Activated CD8-positive, alpha-beta memory T cell treated with anti-CD3 and anti-CD28 coated beads for 36 hours (primary cell): ENCODE measurements around the gene NXPE3. TPM values are rescaled to one million over a fixed set of nuclear protein-coding genes. Genes with fewer than 3 reads are reported as not detected.

Experiments used
- CTCF ChIA-PET: fragments of 350-600 bp; sonication (Branson Sonifier 250); formaldehyde crosslinking; loops from one replicate; lab custom pipeline; 2021; ENCODE audit warnings: antibody characterized with exemption; lab: Charles Lee
- POLR2A ChIA-PET: fragments of 350-600 bp; sonication (Branson Sonifier 250); formaldehyde crosslinking; loops from one replicate; lab custom pipeline; 2021; ENCODE audit warnings: antibody characterized with exemption; lab: Charles Lee
- total RNA-seq, 2 experiments: library from RNA; stranded (reverse); gene quantifications; one replicate each; pipeline ENCODE4 v1.2.3, GENCODE V29; 2021

NXPE3 gene
- total RNA-seq, 2 experiments from 2014 or later = 16.3 to 16.8 TPM

DNA sequence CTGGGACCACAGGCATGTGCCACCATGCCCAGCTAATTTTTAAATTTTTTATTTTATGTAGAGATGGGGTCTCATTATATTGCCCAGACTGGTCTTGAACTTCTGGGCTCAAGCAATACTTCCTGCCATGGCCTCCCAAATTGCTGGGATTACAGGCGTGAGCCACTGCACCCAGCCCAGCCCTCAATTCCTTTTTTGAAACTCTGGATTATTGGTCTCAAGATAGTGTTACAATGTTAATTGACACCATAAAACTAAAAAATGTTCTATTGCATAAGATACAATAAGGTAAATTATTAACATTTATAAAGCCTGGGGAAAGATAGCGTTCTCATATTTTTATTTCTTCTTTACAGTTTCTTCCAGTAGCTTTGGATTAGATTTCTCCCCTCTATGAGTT lies 66.4 kb downstream of the NXPE3 start:
- ChIA-PET CTCF (interaction anchor here (1.0 kb wide), 1 partner anchor 18 kb away, joined by 4 read pairs; no protein-coding TSS in a partner anchor), POLR2A (no interaction called here)

DNA sequence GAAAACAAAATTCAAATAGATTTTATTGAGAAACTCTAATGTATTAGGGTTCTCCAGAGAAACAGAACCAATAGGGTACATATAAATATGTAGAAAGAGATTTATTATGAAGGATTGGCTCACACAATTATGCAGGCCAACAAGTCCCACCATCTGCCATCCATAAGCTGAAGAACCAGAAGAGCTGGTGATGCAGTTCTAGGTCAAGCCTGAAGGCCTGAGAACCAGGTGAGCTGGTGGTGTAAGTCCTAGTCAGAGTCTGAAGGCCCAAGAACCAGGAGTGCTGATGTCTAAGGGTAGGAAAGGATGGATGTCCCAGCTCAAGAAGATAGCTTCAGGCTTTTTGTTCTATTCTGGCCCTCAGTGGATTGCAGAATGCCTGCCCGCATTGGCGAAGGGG lies 67.7 kb downstream of the NXPE3 start:
- ChIA-PET CTCF (interaction anchor here (0.9 kb wide), 1 partner anchor 379 kb away, joined by 3 read pairs; no protein-coding TSS in a partner anchor), POLR2A (no interaction called here)

DNA sequence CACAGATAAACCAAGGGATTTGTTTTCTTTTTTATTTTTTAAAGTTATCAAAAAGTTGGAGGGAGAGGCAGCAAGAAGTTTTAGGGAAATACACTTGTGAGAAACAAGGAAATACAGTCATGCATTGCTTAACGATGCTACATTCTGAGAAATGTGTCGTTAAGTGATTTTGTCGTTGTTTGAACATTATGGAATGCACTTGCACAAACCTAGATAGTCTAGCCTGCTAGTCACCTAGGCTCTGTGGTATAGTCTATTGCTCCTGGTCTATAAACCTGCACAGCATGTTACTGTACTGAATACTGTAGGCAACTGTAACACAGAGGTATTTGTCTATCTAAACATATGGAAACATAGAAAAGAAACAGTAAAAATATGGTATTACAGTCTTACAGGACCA lies 68.3 kb downstream of the NXPE3 start:
- POLR2A ChIA-PET = interaction anchor here (0.9 kb wide), 1 partner anchor 18 kb away, joined by 3 read pairs; no protein-coding TSS in a partner anchor
- CTCF ChIA-PET = interaction anchor here (0.9 to 1.0 kb wide), 2 partner anchors 45 to 378 kb away, joined by 3 read pairs; no protein-coding TSS in a partner anchor

DNA sequence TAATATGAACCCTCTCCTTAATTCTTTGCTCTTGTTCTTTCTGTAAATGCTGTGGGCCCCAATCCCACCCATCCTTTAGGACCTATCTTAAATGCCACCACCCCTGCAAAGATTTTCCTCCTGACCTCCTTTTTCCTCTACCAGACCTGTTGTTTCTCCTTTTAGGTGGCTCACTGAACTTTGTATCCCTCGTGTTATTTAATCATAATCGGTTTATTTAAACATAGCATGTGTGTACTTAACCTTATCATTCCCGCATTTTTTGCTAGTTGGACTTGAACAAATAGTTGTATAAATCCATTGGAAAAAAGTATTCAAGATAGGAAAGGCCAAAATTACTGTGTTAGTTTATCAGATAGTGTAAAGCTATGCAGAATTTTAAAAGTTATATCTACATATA lies 69.3 kb downstream of the NXPE3 start:
- ChIA-PET POLR2A (interaction anchor here (0.9 to 2.3 kb wide), 5 partner anchors 13 to 244 kb away, joined by 3 to 113 read pairs (median 6); no protein-coding TSS in a partner anchor), CTCF (interaction anchor here (2.3 kb wide), 1 partner anchor 15 kb away, joined by 6 read pairs; no protein-coding TSS in a partner anchor)

DNA sequence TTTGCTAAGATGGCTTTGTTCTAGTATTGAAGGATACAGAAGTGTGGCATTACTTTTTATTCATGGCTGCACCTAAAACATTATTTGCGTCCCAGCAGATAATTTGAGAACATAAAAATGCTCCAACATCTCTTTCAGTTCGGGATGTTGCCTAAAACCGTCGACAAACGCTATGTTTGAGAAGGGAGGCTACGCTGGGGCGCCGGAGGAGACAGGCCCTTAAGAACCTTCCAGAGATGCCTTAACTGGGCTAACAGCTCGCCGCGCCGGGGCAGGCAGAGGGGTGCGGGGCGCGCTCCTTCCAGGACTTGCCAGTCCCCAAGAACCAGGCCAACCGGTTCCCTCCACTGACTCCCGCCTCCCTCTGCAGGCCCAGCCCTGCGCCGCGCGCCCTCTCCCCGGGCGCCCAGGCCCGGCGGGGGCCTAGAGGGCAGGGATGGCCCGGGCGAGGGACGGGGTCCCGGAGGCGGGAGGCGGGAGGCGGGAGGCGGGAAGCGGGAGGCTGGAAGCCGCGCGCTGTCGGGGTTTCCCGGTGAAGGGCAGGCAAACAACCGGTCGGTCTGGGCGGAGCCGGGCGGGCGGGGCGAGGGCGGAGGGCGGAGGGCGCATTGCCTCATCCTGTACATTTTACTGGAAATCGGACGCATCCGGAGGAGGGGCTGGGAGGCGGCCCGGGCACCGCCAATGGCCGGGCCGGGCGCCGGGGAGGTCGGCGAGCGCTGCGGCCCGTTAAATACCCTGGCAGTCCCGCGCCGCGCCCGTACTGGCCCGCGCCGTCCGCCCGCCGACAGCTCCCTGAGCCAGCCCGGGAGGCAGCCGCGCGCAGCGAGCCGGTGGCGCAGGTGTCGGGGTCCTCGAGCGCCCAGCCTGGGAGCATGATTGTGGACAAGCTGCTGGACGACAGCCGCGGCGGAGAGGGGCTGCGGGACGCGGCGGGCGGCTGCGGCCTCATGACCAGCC lies 70.0 kb downstream of the NXPE3 start, which contains the start of gene NFKBIZ:
Gene NFKBIZ (plus strand): TSS at position 761 of the 960 bp plus-strand sequence. CDS start 115 bp downstream, at position 876.
- CTCF ChIA-PET = interaction anchor here (1.2 to 2.3 kb wide), 4 partner anchors 16 to 237 kb away, joined by 4 to 11 read pairs (median 8); no protein-coding TSS in a partner anchor
- POLR2A ChIA-PET = interaction anchor here (0.6 to 2.3 kb wide), 21 partner anchors 12 to 616 kb away, joined by 3 to 113 read pairs (median 4); partner anchors contain the start of genes CEP97, NXPE3 and RPL24

DNA sequence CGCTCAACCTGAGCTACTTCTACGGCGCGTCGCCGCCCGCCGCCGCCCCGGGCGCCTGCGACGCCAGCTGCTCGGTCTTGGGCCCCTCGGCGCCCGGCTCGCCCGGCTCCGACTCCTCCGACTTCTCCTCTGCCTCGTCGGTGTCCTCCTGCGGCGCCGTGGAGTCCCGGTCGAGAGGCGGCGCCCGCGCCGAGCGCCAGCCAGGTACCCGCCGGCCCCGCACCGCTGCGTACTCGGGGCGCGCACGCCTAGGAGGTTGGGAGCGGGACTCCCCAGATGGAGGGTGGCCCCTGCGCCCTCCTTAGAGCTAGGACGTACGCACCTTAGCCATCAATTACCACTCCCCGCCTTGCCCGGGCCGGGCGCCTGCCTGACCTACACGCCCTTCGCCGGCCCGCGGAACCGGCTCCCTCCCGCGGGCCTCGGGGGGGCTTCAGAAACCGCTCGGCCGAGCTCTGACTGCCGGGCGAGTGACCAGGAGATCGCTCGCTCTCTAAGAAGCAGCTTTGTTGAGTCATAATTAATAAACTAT lies 70.8 kb downstream of the NXPE3 start:
- ChIA-PET POLR2A (interaction anchor here (0.6 to 2.3 kb wide), 20 partner anchors 12 to 615 kb away, joined by 3 to 113 read pairs (median 4); partner anchors contain the start of genes CEP97, NXPE3 and RPL24), CTCF (interaction anchor here (1.2 to 2.3 kb wide), 4 partner anchors 17 to 236 kb away, joined by 4 to 11 read pairs (median 8); no protein-coding TSS in a partner anchor)

DNA sequence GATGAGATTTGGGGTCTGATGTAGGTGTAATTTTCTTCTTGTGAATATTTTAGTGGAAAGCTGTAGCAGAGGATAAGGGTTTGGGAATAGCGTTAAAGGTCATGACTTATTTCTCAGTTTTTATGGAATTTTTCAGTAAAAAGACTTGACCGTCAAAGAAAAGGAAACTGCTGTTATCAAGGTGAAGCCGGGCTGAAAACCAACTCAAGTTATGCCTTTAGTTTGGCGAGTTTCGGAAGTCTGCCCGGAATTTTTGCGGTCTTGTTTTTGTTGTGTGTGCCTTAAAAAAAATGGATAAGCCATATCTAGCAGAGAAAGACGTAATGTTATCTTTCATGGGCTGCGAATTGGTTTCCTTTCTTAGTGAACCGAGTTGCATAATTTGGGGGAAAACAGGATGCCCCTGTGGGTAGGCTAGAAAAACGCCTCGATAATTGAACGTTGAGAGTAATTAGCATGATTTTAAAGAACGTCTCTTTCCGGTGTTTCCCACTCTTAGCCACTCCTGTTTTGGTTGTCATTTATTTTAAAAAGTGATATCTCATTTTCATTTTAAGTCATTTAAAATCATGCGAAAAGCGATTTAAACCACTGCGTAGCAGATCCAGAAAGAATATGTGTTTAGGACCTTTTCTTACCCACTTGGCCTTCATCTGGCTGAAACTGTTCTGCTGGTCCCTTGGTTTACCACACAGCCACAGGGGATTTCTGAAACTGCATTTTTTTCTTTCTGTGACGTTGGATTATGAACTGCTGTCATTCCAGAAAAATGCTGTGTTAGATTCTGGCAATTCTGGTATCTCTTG lies 71.4 kb downstream of the NXPE3 start:
- CTCF ChIA-PET = interaction anchor here (1.7 to 2.3 kb wide), 3 partner anchors 17 to 23 kb away, joined by 6 to 11 read pairs (median 9); no protein-coding TSS in a partner anchor
- POLR2A ChIA-PET = interaction anchor here (0.8 to 2.3 kb wide), 12 partner anchors 11 to 312 kb away, joined by 4 to 113 read pairs (median 6); partner anchors contain the start of genes CEP97 and RPL24

DNA sequence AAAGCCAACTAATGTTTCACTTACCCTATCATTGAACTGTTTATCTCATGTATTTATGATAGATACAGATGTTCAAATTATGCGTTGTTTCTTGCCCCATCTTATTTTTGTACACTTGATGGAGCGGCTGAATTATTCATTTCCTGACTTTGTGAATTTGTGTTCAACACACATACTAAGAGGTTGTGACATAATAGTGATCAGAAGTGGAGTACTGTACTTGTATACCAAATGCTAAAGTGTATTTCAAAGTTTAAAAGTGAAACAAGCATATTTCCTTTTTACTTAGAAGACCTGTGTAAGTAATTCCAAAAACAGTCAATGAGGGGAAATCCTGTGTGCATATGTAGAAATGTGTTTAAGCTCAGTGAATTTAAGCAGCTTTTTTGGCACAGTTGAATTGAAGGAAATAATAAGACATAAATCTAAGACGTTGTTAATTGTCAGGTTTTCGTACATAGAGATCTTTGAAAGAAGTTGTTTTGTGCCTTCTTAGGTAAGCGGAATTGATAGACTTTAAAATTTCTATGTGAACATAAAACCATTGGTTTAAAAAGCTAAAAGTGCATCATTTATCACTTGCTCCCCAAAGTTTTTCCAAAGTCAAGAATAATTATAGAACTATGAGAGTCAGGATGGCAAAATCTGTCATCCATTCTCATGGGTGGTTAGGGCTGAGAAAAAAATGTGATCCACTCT lies 72.2 kb downstream of the NXPE3 start:
- ChIA-PET CTCF (interaction anchor here (0.8 to 1.6 kb wide), 3 partner anchors 23 to 76 kb away, joined by 3 to 5 read pairs (median 3); no protein-coding TSS in a partner anchor), POLR2A (interaction anchor here (0.7 to 2.1 kb wide), 5 partner anchors 22 to 241 kb away, joined by 3 to 14 read pairs (median 4); no protein-coding TSS in a partner anchor)

DNA sequence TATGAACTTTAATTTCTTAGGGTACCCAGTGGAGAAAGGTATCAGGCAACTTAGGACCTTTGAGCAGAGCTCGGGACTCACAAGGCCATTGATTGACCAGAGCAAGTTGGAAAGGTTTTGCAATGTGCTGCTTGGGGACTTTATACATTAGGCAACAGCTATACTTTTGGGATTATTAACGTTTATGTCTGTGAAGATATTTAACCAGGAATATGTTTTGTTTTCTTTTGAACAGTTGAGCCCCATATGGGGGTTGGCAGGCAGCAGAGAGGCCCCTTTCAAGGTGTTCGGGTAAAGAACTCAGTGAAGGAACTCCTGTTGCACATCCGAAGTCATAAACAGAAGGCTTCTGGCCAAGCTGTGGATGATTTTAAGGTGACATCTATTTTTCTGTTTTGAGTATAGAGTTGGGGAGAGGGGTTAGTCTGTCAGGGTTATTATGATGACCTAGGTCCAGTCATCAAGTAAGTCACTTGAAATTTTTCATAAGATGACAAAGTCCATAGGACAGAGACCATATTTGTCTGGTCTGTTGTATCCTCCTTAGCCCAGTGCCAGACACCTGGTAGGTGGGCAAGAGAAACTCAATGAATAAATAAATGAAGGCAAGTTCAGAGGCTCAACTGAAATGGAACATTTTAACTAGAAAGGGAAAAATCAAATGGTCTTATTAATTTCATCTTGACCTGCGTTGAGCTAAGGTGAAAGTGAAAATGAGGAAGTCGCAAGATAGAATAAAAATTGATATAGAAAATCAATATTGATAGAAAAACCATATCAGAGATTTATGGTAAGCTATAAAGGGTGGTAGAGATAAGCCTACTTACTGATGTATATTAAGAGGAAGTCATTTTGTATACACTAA lies 73.1 kb downstream of the NXPE3 start:
- ChIA-PET CTCF (interaction anchor here (0.8 to 1.6 kb wide), 3 partner anchors 24 to 77 kb away, joined by 3 to 5 read pairs (median 3); no protein-coding TSS in a partner anchor), POLR2A (interaction anchor here (0.7 to 2.1 kb wide), 6 partner anchors 23 to 240 kb away, joined by 3 to 14 read pairs (median 4); no protein-coding TSS in a partner anchor)

DNA sequence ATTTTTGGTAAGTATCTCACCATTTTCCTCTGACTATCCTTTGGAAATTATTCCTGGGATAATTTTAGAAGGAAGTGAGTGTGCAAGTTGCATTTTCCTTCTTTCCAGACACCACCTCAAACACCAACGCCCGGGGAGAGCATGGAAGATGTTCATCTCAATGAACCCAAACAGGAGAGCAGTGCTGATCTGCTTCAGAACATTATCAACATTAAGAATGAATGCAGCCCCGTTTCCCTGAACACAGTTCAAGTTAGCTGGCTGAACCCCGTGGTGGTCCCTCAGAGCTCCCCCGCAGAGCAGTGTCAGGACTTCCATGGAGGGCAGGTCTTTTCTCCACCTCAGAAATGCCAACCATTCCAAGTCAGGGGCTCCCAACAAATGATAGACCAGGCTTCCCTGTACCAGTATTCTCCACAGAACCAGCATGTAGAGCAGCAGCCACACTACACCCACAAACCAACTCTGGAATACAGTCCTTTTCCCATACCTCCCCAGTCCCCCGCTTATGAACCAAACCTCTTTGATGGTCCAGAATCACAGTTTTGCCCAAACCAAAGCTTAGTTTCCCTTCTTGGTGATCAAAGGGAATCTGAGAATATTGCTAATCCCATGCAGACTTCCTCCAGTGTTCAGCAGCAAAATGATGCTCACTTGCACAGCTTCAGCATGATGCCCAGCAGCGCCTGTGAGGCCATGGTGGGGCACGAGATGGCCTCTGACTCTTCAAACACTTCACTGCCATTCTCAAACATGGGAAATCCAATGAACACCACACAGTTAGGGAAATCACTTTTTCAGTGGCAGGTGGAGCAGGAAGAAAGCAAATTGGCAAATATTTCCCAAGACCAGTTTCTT lies 74.2 kb downstream of the NXPE3 start:
- ChIA-PET POLR2A (interaction anchor here (1.0 to 2.1 kb wide), 2 partner anchors 26 to 232 kb away, joined by 3 to 14 read pairs; no protein-coding TSS in a partner anchor), CTCF (interaction anchor here (1.0 kb wide), 1 partner anchor 50 kb away, joined by 3 read pairs; no protein-coding TSS in a partner anchor)

DNA sequence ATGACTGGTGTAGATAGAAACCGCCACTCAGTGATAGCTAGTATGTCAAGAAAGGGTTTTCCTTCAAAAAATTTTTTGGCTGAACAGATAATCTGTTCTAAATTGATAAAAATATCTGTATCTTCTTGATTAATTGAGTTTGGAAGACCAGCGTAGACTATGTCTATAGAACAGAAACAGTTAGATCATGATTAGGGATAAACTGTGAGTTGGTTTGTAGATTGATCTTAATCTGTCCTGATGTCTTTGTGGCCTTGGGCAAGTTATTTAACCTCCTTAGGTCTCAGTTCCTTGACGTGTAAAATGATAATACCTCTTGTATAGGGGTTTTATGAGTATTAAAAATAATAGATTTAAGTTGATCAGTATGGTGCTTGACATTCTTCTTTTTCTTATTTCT lies 75.0 kb downstream of the NXPE3 start:
- CTCF ChIA-PET = interaction anchor here (1.0 kb wide), 1 partner anchor 51 kb away, joined by 3 read pairs; no protein-coding TSS in a partner anchor
- POLR2A ChIA-PET = no interaction called here

DNA sequence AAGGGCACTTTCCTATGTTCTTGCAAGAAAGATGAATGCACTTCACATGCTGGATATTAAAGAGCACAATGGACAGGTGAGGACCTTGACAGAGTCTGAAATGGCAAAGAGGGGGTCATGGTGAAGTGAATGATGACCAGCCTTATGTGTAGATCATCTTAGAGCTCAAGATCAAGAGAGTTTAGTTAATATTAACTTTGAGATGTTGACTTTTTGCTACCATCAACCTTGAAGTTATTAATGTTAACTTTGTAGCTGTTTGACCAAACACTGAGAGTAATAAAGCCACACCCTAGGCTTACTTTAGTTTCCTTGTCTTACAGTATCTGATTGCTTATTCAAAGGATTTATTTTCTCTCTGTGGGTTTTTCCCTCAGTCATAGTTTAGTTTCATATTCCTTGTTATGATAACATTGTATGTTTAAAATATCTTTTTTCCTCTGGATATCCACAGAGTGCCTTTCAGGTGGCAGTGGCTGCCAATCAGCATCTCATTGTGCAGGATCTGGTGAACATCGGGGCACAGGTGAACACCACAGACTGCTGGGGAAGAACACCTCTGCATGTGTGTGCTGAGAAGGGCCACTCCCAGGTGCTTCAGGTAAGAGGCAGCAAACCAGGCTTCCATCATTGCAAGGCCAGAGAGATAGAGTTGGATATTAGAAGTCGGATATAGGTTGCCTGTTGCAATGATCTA lies 75.7 kb downstream of the NXPE3 start:
- POLR2A ChIA-PET = no interaction called here
- CTCF ChIA-PET = no interaction called here

DNA sequence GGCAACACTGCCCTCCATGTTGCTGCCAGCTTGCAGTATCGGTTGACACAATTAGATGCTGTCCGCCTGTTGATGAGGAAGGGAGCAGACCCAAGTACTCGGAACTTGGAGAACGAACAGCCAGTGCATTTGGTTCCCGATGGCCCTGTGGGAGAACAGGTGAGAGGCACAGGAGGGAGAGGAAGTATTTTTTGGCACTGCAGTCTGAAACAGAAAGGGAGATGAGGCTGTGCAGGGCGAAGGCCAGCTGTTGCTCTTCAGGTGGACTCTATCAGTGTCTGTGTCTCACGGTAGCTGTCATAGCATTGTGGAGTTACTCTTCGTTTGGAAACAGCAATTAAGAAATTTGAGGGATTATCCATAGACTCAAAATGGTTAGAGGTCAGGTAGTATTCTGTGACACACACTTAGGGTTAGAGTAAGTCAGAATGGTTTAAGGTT lies 78.3 kb downstream of the NXPE3 start:
- POLR2A ChIA-PET = interaction anchor here (1.2 kb wide), 1 partner anchor 43 kb away, joined by 3 read pairs; no protein-coding TSS in a partner anchor
- CTCF ChIA-PET = no interaction called here

DNA sequence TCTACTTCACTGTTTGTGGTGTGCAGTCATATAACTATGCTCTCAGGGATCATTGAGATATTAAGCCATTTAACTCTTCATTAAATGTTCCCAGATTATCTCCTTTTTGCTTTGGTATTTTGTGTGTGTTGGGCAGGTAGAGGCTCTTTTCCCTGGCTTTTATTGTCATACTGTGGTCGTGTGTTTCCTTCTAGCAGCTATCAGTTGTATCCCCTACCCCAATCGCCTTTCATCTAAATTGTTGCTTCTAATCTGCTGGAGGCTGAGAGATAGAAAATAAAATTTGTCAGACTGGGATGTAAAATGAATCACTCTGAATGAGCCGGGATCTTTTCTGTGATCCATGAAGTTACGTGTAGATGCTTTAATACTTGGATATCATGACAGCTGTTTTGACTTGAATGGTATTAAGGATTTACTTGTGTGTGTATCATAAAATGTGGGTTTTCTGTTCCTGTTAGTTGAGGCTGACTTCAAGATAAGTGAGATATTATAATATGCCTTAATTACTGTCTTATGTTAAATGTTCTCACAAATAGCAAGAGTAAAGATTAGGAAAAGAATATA lies 79.5 kb downstream of the NXPE3 start:
- POLR2A ChIA-PET = no interaction called here

More for the DNA sequence above, 79.5 kb downstream of the NXPE3 start:
- CTCF ChIA-PET = interaction anchor here (0.9 kb wide), 1 partner anchor 143 kb away, joined by 3 read pairs; no protein-coding TSS in a partner anchor
